Gastrocnemius medialis (tissue), 4 donors: Measurements from ENCODE around the gene NRG2.

Source experiments
- POLR2A ChIP-seq, 2 donors: fragments of 450-650 bp; IDR thresholded peaks; one replicate each; pipeline ENCODE4 v1.6.1; 2017; ENCODE audit warnings: antibody characterized with exemption in 2 of 2, mild to moderate bottlenecking in 2 of 2, moderate library complexity in 2 of 2
- TF ChIP-seq, protein P1 (sequence below), 5 experiments: fragments of 450-650 bp in 3 of 5; fragments of 200-600 bp in 2 of 5; sonication (generic) in 2 of 5; IDR thresholded peaks in 4 of 5; conservative IDR thresholded peaks in 1 of 5; 1 replicate in 4 of 5; 2 replicates in 1 of 5; pipeline ENCODE4 v1.5.1; 2016 to 2019; ENCODE audit warnings: antibody characterized with exemption in 5 of 5, mild to moderate bottlenecking in 3 of 5, moderate library complexity in 3 of 5

DNA sequence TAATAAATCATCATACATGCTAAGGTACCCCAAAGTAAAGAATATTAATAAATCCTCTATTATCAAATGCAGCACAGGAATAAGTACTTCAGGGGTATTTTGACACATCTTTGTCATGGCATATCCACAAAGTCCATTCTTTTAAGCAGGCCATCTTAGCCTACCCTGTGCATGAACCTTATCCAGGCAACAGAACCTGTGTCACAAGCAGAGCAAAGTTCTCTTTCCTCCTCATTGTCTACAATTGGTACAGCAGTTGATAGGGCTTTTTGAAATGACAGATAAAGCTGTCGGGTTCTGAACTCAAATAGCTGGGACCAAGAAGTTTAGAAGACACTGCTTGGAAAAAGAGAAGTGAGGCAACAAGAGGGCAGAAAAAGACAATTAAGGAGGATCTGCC lies 40.0 kb upstream of the NRG2 start:
- TF ChIP-seq, protein P1, sequence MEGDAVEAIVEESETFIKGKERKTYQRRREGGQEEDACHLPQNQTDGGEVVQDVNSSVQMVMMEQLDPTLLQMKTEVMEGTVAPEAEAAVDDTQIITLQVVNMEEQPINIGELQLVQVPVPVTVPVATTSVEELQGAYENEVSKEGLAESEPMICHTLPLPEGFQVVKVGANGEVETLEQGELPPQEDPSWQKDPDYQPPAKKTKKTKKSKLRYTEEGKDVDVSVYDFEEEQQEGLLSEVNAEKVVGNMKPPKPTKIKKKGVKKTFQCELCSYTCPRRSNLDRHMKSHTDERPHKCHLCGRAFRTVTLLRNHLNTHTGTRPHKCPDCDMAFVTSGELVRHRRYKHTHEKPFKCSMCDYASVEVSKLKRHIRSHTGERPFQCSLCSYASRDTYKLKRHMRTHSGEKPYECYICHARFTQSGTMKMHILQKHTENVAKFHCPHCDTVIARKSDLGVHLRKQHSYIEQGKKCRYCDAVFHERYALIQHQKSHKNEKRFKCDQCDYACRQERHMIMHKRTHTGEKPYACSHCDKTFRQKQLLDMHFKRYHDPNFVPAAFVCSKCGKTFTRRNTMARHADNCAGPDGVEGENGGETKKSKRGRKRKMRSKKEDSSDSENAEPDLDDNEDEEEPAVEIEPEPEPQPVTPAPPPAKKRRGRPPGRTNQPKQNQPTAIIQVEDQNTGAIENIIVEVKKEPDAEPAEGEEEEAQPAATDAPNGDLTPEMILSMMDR (IDR thresholded peaks at IDR 0.05 in 4 of 5, conservative IDR thresholded peaks at IDR 0.05 in 1 of 5), result no peak
- TF ChIP-seq POLR2A (IDR thresholded peaks at IDR 0.05), result no peak
